Measurements from ENCODE around the gene USP54. TPM values are rescaled to one million over a fixed set of nuclear protein-coding genes. Genes with fewer than 3 reads are reported as not detected.

USP54 gene
- total RNA-seq, 2 donors from 2014 or later = 6.3 to 6.4 TPM

- Mint-ChIP-seq H3K9me3 (no peaks in the 10 kb centered on the region), H3K36me3 (ENCODE audit: low read depth) (peaks cover 24% of the 10 kb centered on the region), H3K4me1 (peaks cover 31% of the 10 kb centered on the region), H3K27ac (peak overlapping the region; percentile 46), H3K4me3 (peak overlapping the region; percentile 98), H3K27me3 (no peaks in the 10 kb centered on the region)
- ATAC-seq (replicated peaks) = no peak
Measured at GRCh38 chr10:73494213-73494612, 96.9 kb downstream of the USP54 start.

GRCh38 chr10:73493781-73494180 lies 97.4 kb downstream of the USP54 start:
- Mint-ChIP-seq H3K4me3 (peak overlapping the region; percentile 98), H3K4me1 (peaks cover 31% of the 10 kb centered on the region), H3K36me3 (ENCODE audit: low read depth) (peaks cover 28% of the 10 kb centered on the region), H3K9me3 (no peaks in the 10 kb centered on the region), H3K27ac (peak overlapping the region; percentile 46), H3K27me3 (no peaks in the 10 kb centered on the region)
- no peak for ATAC-seq (replicated peaks)

GRCh38 chr10:73486601-73487000 lies 104.5 kb downstream of the USP54 start:
- Mint-ChIP-seq H3K27me3 (no peaks in the 10 kb centered on the region), H3K4me1 (peaks cover 10% of the 10 kb centered on the region), H3K36me3 (ENCODE audit: low read depth) (peaks cover 50% of the 10 kb centered on the region), H3K4me3 (no peak overlapping the region), H3K27ac (no peak overlapping the region), H3K9me3 (no peaks in the 10 kb centered on the region)
- no peak for ATAC-seq (replicated peaks)

- Mint-ChIP-seq H3K9me3 (no peaks in the 10 kb centered on the region), H3K27me3 (no peaks in the 10 kb centered on the region), H3K4me1 (peaks cover 13% of the 10 kb centered on the region), H3K4me3 (no peak overlapping the region), H3K36me3 (ENCODE audit: low read depth) (peaks cover 48% of the 10 kb centered on the region), H3K27ac (no peak overlapping the region)
- no peak for ATAC-seq (replicated peaks)
Measured at GRCh38 chr10:73485320-73485719, 105.8 kb downstream of the USP54 start.

- Mint-ChIP-seq H3K4me1 (peaks cover 24% of the 10 kb centered on the region), H3K27ac (peak overlapping the region; percentile 73), H3K27me3 (no peaks in the 10 kb centered on the region), H3K4me3 (peak overlapping the region; percentile 47), H3K9me3 (no peaks in the 10 kb centered on the region), H3K36me3 (ENCODE audit: low read depth) (peaks cover 56% of the 10 kb centered on the region)
- peak; percentile 86 for ATAC-seq (replicated peaks)
Measured at GRCh38 chr10:73480158-73480557, 111.0 kb downstream of the USP54 start.

- peak overlapping the region; percentile 91 for H3K27ac Mint-ChIP-seq
- peaks cover 68% of the 10 kb centered on the region for H3K36me3 Mint-ChIP-seq (ENCODE audit: low read depth)
- peak overlapping the region; percentile 47 for H3K4me3 Mint-ChIP-seq
- H3K9me3 Mint-ChIP-seq = no peaks in the 10 kb centered on the region
- peak; percentile 88 for ATAC-seq (replicated peaks)
- peaks cover 24% of the 10 kb centered on the region for H3K4me1 Mint-ChIP-seq
- H3K27me3 Mint-ChIP-seq = no peaks in the 10 kb centered on the region
Measured at GRCh38 chr10:73478636-73479035, 112.5 kb downstream of the USP54 start.

- no peak for ATAC-seq (replicated peaks)
- H3K27me3 Mint-ChIP-seq = no peaks in the 10 kb centered on the region
- no peaks in the 10 kb centered on the region for H3K9me3 Mint-ChIP-seq
- H3K4me1 Mint-ChIP-seq = peaks cover 3% of the 10 kb centered on the region
- H3K4me3 Mint-ChIP-seq = no peak overlapping the region
- no peak overlapping the region for H3K27ac Mint-ChIP-seq
- H3K36me3 Mint-ChIP-seq (ENCODE audit: low read depth) = peaks cover 88% of the 10 kb centered on the region
Measured at GRCh38 chr10:73471226-73471625, 119.9 kb downstream of the USP54 start.

- Mint-ChIP-seq H3K27me3 (no peaks in the 10 kb centered on the region), H3K4me3 (no peak overlapping the region), H3K36me3 (ENCODE audit: low read depth) (peaks cover 92% of the 10 kb centered on the region), H3K27ac (peak overlapping the region; percentile 29), H3K9me3 (no peaks in the 10 kb centered on the region), H3K4me1 (peaks cover 3% of the 10 kb centered on the region)
- ATAC-seq (replicated peaks) = no peak
Measured at GRCh38 chr10:73469579-73469978, 121.6 kb downstream of the USP54 start.

- ATAC-seq (replicated peaks) = no peak
- H3K4me3 Mint-ChIP-seq = no peak overlapping the region
Measured at GRCh38 chr10:73467206-73467605, 123.9 kb downstream of the USP54 start.

GRCh38 chr10:73465978-73466726 lies 125.0 kb downstream of the USP54 start:
- no peak for ATAC-seq (replicated peaks)
- Mint-ChIP-seq H3K9me3 (no peaks in the 10 kb centered on the region), H3K4me3 (no peak overlapping the region), H3K27me3 (no peaks in the 10 kb centered on the region), H3K27ac (no peak overlapping the region), H3K36me3 (ENCODE audit: low read depth) (peaks cover 82% of the 10 kb centered on the region), H3K4me1 (peaks cover 5% of the 10 kb centered on the region)

More at GRCh38 chr10:73467206-73467605, 123.9 kb downstream of the USP54 start:
- H3K27me3 Mint-ChIP-seq = no peaks in the 10 kb centered on the region
- peaks cover 86% of the 10 kb centered on the region for H3K36me3 Mint-ChIP-seq (ENCODE audit: low read depth)
- no peaks in the 10 kb centered on the region for H3K9me3 Mint-ChIP-seq
- H3K4me1 Mint-ChIP-seq = peaks cover 5% of the 10 kb centered on the region
- H3K27ac Mint-ChIP-seq = no peak overlapping the region

- H3K9me3 Mint-ChIP-seq = no peaks in the 10 kb centered on the region
- H3K4me3 Mint-ChIP-seq = no peak overlapping the region
- H3K27ac Mint-ChIP-seq = no peak overlapping the region
- no peak for ATAC-seq (replicated peaks)
- H3K4me1 Mint-ChIP-seq = peaks cover 5% of the 10 kb centered on the region
- H3K27me3 Mint-ChIP-seq = no peaks in the 10 kb centered on the region
- H3K36me3 Mint-ChIP-seq (ENCODE audit: low read depth) = peaks cover 63% of the 10 kb centered on the region
Measured at GRCh38 chr10:73460897-73461296, 130.2 kb downstream of the USP54 start.

- H3K4me3 Mint-ChIP-seq = no peak overlapping the region
- no peak for ATAC-seq (replicated peaks)
Measured at GRCh38 chr10:73459683-73460314, 131.3 kb downstream of the USP54 start.

GRCh38 chr10:73456187-73456890 lies 134.8 kb downstream of the USP54 start:
- H3K27me3 Mint-ChIP-seq = no peaks in the 10 kb centered on the region
- ATAC-seq (replicated peaks) = no peak
- peaks cover 71% of the 10 kb centered on the region for H3K36me3 Mint-ChIP-seq (ENCODE audit: low read depth)
- H3K9me3 Mint-ChIP-seq = no peaks in the 10 kb centered on the region
- no peaks in the 10 kb centered on the region for H3K4me1 Mint-ChIP-seq
- no peak overlapping the region for H3K4me3 Mint-ChIP-seq
- no peak overlapping the region for H3K27ac Mint-ChIP-seq

More at GRCh38 chr10:73459683-73460314, 131.3 kb downstream of the USP54 start:
- peak overlapping the region; percentile 27 for H3K27ac Mint-ChIP-seq
- H3K9me3 Mint-ChIP-seq = no peaks in the 10 kb centered on the region
- H3K4me1 Mint-ChIP-seq = peaks cover 5% of the 10 kb centered on the region
- H3K36me3 Mint-ChIP-seq (ENCODE audit: low read depth) = peaks cover 63% of the 10 kb centered on the region
- no peaks in the 10 kb centered on the region for H3K27me3 Mint-ChIP-seq

GRCh38 chr10:73449113-73449512 lies 142.0 kb downstream of the USP54 start:
- Mint-ChIP-seq H3K9me3 (no peaks in the 10 kb centered on the region), H3K4me1 (no peaks in the 10 kb centered on the region), H3K4me3 (no peak overlapping the region), H3K36me3 (ENCODE audit: low read depth) (peaks cover 68% of the 10 kb centered on the region), H3K27me3 (no peaks in the 10 kb centered on the region), H3K27ac (no peak overlapping the region)
- no peak for ATAC-seq (replicated peaks)

Data from activated T-helper 17 cell treated with anti-CD3 and anti-CD28 coated beads, Interleukin-2, amount 50 U/mL, for 72 hours (primary cell).